Activated CD8-positive, alpha-beta memory T cell treated with anti-CD3 and anti-CD28 coated beads, Interleukin-2, amount 50 U/mL, for 1 hour (primary cell): Measurements from ENCODE around the gene HES6.
"Not testable (repeated sequence)": the region's sequence is repeated elsewhere in the genome, so short reads cannot be mapped to it uniquely, and the experiment has no call there.

Source experiments
- DNase-seq: peaks from one replicate; pipeline ENCODE4 v3.0.0-alpha.2; 2020; ENCODE audit errors: extremely low read depth

HES6 gene

DNA sequence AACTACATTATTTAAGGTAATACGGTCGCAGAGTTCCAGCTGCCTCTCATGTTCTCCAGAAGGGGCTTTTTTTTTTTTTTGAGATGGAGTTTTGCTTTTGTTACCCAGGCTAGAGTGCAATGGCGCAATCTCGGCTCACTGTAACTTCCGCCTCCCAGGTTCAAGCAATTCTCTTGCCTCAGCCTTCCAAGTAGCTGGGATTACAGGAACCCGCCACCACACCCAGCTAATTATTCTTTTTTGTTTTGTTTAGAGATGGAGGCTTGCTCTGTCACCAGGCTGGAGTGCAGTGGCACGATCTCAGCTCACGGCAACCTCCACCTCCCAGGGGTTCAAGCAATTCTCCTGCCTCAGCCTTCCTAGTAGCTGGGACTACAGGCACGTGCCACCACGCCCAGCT lies 33.6 kb upstream of the HES6 start:
- DNase-seq, result not testable (repeated sequence)

DNA sequence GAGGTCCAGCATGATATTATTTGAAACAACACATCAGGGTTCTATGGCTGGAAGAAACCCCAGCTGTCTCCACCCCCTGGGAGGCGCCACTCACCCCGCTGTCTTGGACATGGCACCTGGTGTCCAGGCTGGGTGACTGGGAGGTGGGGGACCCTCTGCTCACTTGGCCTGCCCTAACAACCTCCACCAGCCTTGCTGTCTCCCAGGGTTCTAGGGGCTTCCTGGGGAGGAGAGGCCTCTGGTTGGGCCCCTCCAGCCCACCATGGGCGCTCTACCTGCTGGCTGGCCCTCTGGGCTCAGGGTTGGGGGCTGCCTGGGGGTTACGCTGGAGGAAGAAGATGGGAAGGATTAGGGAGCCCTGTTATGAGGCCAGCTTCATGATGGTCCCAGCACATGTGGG lies 32.3 kb upstream of the HES6 start:
- DNase-seq, result no peak

DNA sequence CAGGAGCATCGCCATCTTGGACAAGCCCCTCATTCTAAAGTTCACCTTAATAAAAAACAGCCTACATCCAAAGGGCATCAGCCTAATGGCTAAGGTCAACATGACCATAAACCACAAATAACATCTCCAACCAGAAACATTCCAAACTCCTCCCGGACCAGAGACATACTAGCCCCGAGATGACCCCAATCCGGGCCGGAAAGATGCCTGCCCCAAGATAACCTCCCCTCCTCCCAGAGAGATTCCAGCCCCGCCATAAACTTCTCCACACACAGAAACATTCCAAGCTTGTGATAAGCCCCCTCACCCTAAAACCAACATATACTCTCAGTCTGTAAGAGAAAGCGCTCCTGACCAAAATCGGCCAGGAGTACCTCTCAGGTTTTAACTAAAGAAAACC lies 31.8 kb upstream of the HES6 start:
- DNase-seq, result not testable (repeated sequence)

DNA sequence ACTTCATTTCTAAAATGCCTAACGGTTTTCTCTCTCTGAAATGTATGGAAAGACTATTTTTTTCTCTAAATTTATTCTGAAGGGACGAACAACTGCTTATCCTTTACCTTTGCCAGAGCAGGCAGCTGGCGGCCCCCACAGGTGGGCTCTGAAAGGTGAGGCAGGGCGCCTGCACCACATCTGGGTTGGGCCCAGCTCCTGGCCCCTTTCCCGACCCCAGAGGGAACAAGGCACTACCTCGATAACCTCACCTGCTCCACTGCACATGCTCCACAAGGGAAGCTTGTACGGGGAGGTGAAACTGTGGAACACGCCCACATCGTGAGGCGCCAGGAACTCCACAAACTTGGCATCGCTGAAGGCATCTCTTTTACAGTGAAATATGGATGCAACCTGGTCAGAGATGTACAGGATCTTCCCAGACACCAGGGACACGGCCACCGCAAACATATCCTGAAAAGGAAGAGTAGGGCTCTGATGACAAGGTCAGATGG lies 31.3 kb upstream of the HES6 start:
- no peak for DNase-seq

DNA sequence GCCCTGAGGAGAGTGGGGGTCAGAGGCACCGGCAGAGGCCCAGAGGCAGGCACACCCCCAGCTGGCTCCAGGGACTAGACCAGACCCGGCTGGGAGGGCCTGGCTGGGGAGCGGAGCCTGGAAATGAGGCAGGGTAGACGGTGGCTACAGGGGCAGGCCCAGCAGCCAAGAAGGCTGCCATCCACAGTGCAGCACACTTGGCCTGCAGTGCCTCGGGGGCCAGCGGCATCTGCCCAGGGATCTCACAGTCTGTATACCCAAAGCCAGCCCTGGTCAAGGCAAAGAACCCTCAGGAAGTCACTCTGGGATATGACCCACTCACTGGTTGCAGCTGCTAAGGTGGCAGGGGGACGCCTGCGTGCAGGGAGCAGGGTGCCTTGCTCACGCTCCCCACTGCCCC lies 30.8 kb upstream of the HES6 start:
- no peak for DNase-seq

GRCh38 chr2:238269741-238270140 lies 29.9 kb upstream of the HES6 start:
- DNase-seq, result no peak

DNA sequence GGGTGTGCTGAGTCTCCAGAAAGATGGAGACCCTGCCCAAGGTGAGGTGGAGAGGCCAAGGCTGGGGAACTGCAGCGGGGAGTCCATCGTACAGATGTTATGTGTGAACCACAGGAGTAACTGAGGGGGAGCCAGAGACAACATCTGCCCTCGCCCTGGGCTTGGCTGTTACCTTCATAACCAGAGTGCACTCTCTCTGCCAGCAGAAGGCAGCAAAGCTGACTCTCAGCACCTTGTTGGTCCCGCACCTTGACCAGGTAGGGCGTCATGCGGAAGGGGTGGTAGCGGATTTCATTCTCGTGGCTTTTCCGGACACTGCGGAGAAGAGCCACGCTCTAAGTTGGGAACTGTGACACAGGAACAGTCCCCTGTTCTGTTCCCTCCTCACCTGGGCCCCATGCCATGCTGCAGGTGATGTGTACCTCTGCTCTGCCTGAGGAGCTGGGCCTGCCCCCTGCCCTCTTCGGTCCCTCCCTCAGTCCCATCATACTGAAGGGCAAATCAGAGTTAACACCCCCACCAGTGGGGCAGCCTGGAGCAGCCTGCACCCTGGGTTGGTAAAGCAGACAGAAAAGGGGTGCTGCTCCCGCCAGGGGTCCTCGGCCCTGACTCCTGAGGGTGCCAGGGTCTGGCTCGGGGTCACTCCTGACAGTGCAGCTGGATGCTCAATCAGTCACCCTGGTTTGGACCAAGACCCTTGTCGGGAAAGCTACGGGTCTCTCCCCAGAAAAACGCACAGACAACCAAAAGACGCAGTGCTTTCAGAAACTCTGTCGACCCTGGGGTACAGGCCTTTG lies 28.2 kb upstream of the HES6 start:
- no peak for DNase-seq

- DNase-seq, result no peak
These were observed 27.5 kb upstream of the HES6 start for GRCh38 chr2:238267341-238267710.

DNA sequence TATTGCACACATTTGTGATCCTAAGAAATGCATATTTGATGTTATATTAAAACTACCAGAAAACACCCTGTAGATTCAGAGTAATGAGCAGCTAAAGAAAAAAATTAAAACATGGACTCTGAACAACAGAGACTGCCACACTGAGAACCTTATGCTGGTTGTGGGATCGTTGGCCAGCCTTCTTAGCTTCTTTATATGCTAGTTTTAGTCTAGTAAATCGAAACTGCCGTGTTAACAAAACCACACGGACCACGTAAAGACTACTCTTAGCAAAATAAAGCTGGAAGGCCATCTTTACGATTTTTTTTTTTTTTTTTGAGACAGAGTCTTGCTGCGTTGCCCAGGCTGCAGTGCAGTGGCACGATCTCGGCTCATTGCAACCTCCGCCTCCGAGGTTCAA lies 25.8 kb upstream of the HES6 start:
- no peak for DNase-seq

DNA sequence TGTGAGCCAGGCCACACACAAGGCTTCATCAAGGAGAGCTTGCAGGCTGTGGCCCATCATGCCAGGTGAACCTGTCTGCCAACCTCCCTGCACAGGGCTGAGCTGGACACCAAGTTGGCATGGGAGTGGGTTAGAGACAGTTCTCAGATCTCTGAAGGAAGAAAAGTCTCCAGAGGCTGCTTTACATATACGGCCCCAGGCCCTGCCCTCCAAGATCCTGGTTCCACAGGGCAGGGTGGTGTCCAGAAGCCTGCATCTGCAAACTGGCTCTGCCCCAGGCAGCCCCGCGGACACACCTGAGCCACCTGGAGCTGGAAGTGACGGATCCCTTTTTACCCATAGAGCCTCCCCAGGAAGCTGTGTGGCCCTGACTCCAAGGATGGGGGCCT lies 24.2 kb upstream of the HES6 start:
- no peak for DNase-seq

DNA sequence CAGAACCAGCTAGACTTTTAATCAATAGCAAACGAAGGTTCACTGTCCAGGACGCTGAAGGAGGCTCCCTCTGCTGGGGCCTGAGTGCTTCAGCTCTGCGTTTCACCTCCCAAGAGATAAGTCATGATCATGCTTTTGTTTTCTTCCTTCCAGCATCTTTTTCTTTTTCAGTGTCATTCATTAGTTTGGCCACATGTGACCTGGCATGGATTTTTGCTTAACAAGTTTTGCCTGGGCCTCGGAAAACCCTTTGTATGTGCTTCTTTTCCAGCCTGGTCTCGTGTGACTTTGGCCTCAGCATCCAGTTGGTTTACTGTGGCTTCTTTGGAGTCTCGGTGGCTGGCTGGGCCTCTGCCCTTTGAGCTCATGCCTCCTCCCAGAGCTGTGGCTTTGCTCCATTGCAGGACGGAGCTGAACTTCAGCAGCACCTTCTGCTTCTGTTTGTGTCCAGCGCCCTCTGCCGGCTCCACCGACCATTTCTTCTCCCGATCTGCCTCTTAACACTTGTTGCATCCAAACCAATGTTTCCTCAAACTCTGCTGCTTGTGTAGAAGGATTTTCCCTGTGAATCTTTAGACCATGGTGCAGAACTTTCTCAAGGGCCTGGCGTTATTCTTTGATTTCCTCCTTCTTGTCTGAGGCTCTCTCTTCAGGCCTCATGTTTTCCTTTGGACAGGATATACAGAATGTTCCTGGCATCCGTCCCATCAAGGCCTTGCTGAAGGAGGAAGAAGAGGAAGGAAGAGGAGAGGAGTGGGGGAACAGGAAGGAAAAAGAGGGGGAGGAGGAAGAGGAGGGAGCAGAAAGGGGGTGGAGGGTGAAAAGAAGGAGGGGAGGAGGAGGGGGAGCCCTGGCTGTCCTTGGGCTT lies 23.6 kb upstream of the HES6 start:
- DNase-seq, result no peak

DNA sequence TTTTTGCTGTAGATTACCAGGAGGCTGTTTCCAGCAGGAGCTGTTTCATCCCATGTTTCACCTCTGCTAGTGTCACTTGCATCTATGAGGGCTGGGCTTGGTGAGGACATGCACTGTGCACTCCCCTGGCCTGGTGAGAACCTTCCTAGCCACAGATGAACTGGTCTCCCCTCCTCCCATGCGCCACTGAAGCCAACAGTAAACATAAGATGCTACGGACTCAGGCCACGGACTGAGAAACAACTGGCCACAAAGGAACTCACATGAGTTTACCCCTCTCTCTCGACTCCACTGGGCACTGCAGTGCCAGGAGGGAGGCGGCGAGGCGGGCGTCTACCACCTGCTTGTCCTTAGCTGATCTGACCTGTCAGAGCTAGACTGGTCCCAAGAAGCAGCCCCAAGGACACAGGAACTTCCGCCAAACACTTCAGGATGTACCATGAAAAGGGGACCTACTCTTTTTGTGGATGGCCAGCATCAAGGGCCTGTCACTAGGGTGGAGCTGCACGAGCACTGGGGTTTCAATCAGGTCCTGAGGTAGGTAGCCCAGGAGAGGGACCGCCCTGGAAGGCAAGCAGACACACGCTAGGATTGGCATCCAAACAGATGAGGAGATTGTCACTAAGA lies 22.8 kb upstream of the HES6 start:
- no peak for DNase-seq

GRCh38 chr2:238261718-238262375 lies 22.0 kb upstream of the HES6 start:
- DNase-seq, result no peak

GRCh38 chr2:238260883-238261282 lies 21.0 kb upstream of the HES6 start:
- DNase-seq, result no peak

DNA sequence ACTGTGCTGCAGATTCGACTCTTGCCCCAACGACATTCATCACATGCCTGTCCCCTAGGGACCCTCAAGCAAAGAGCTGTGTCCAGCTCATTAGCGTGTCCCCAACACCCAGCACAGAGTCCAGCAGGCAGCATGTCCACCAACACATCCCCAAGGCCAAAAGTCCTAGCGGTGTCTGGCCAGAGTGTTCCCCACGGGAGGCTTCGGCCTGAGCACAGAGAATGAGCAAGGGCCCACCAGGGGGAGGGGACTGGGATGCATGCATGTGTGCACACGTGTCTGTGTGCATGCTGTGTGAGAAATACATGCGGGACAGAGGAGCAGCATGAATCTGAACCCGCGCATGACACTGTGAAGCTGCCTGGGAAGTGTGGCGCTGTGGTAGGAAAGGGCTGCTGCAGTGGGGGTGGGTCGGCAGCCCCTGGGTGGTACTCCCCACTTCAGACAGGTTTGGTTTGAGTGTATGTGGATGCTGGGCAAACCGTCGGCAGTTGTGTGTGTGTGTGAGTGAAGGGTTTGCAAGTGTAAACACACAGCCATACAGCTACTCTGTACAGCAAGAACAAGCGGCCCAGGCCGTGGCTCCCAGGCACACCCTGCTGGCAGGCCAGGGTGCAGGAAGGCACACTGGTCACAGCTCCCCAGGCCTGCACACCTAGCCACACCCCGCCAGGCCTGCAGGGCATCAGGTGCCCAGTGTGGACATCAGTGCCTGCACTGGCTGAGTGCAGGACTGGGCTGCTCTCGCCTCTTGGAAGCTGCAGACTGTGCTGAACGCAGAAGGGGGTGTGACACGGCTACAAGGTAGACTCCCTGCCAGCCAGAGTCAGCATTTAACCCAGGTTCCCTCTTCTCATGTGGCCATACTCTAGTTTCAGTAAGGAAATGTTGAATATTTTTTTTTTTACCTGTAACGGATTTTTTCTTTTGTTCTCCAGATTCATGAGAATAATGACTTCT lies 19.5 kb upstream of the HES6 start:
- DNase-seq, result no peak

DNA sequence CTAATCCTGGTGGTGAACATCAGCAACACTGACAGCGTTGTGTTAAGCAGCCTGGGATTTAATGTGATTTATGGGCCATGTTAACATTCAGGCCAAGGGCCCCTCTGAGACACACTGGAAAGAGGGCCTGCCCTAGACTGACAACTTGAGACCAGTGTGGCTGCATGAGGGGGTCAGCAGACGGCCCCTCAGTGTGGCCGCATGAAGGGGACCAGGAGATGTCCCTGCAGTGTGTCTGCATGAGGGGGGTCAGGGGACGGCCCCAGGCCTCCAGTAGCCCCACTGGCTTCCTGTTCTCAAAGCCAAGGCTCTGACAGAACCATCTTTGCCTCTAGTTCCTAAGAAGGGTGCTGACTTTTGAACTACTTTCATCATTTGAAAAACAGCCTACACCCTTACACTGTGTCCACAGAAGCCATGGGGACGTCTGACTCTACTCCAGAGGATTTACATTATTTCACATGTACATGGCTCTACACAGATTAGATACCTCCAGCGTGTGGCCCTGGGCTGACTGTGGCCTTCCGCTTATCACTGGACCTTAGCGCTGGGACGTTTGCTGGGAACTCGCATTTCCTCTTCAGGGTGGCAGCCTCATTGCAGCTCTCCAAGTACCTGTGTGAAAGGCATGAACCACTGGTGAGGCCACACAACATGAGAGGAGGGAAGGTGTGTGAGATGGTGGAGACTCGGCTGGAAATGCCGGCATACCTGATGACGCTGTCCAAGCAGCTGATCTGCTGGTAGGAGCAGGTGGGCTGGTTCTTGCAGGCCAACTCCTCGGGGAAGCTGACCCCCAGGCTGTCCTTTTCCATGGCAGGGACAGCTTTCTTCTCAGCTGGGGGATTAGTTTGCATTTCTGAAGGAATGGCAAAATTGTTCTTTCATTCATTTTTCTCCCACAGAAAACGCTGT lies 18.2 kb upstream of the HES6 start:
- DNase-seq, result no peak

GRCh38 chr2:238256594-238257104 lies 16.8 kb upstream of the HES6 start:
- peak; percentile 27 for DNase-seq

DNA sequence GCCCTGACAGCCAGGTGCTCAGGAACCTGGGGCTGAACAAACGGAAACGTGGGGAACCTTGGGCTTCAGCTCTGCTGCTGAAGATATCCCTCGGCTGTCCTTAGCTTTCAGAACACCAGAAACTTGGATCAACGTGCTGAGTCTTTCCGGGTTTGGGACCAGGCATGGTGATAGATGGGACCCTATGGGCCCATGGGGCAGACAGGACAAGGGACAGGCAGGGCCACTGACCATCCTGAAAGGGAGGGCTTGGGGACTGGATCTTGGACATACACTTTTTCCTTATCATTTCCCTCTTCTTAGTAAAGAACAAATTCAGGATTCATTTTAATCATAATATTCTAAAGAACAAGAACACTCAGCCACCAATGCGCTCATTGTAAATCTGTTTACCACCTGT lies 16.3 kb upstream of the HES6 start:
- no peak for DNase-seq

DNA sequence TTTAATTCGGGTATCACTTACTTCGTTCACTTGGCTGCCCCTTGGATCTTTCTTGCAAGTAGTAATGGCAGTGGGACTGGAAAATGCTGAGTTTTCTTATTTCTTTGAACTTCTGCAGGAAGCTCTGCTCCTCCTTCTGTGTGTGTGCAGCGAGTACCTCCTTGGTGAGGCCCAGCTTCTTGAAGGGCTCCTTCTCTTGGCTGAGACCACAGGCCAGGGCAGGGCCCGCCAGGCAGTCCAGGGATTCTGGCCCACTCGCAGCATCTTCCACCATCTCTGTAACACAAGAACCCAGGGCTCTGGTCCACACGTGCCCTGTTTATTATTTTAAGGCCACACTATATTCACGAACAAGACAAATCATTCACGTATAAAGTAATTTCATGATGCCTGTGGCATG lies 15.8 kb upstream of the HES6 start:
- no peak for DNase-seq

GRCh38 chr2:238255151-238255551 lies 15.3 kb upstream of the HES6 start:
- no peak for DNase-seq
